ENCODE data around the gene SLC26A3.

DNA sequence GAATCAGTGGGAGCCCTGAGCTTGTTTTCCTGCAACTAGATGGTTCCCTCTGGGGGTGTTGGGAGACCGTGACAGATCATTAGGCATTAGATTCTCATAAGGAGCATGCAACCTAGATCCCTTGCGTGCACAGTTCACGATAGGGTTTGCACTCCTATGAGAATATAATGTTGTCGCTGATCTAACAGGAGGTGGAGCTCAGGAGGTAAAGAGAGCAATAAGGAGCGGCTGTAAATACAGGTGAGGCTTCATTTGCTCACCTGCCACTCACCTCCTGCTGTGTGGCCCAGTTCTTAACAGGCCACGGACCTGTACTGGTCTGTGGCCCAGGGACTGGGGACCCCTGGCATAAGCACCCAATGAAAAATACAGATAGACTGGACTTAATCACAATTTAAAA is 10.7 kb downstream of the SLC26A3 start:
- no peak for TF ChIP-seq POLR2AphosphoS5 (IDR thresholded peaks at IDR 0.05)
- no peak for TF ChIP-seq POLR2A (IDR thresholded peaks at IDR 0.05)
